HL-60 (cell line): Measurements from ENCODE around the gene MYBPHL.

Experiments
- CTCF ChIP-seq: IDR thresholded peaks from one replicate; pipeline ENCODE4 v1.5.1; 2011; ENCODE audit warnings: low read length, control low read depth, inconsistent platforms; ENCODE audit not compliant: insufficient read depth
- GABPA ChIP-seq: IDR thresholded peaks from 2 replicates; pipeline ENCODE4 v1.6.1; 2012; ENCODE audit warnings: low read depth
- POLR2AphosphoS5 ChIP-seq: IDR thresholded peaks from 2 replicates; pipeline ENCODE4 v1.6.1; 2012; ENCODE audit warnings: low read depth
- REST ChIP-seq: IDR thresholded peaks from 2 replicates; pipeline ENCODE4 v1.6.1; 2012; ENCODE audit warnings: low read depth; ENCODE audit not compliant: insufficient replicate concordance
- SPI1 ChIP-seq: IDR thresholded peaks from 2 replicates; pipeline ENCODE4 v1.6.1; 2012; ENCODE audit warnings: low read depth, mild to moderate bottlenecking, borderline replicate concordance

DNA sequence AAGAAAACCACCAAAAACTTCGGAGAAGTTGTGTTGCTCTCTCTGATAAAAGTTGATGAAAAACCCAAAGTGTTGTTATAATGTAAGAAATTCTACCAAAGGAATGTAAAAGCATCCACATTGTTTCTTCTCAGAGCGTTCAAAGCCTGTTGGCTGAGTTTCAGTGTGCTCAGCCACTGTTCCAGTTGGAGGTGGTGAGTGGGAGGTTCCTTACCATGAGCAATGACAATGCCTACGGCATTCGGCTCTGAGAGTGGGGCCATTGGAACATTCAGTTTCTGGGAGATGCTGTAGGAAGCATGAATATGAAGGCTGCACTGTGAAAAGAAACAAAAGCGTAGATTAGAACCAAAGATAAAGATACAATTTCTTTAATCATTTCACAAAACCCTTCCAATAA, 20.5 kb upstream of the MYBPHL start:
- TF ChIP-seq POLR2AphosphoS5 (no peak), CTCF (no peak), SPI1 (no peak), GABPA (no peak), REST (no peak)
